Right ventricle myocardium superior (tissue), 1 donor: ENCODE data around the gene OR2G2. TPM values are rescaled to one million over a fixed set of nuclear protein-coding genes. Genes with fewer than 3 reads are reported as not detected.

Source experiments
- ATAC-seq: fragments of 200-7000 bp; cut with Tn5 transposase; one replicate; pipeline ENCODE4 v1.9.1; 2020; ENCODE audit warnings: mild to moderate bottlenecking; ENCODE audit not compliant: poor library complexity
- DNase-seq: peaks from one replicate; pipeline ENCODE4 v3.0.0-alpha.2; 2020
- intact Hi-C: fragments of 100-400 bp; cut with DNase I; formaldehyde crosslinking; loops from one replicate; pipeline ENCODE4 v1.11.2; 2022
- long read RNA-seq: library from polyadenylated mRNA; unstranded; transcript quantifications from one replicate; pipeline ENCODE4 v2.0.0, GENCODE V29; 2021
- total RNA-seq: library from RNA; stranded (reverse); fragmentation: NEBNext Ultra II Directional; extraction: Animal tissue kit (Norgen Biotek cat#: 25700); gene quantifications from one replicate; pipeline ENCODE4 v1.2.1, GENCODE V29; 2021
- donor health status: DM: no; HTN: yes; CAD: no; lungs with severe emphysema.

The OR2G2 gene
- not detected for total RNA-seq
- long read RNA-seq, result 0 reads

GRCh38 chr1:247588060-247588459 lies at the start of gene OR2G2:
OR2G2 (plus strand) TSS chr1:247588360; CDS start chr1:247588360, 0 bp downstream.
- ATAC-seq (no peak), DNase-seq (no peak)
- intact Hi-C loops, result no loop called here

- no peak for DNase-seq
- intact Hi-C loops, result no loop called here
- ATAC-seq, result no peak
Measured at GRCh38 chr1:247538561-247538960, 49.6 kb upstream of the OR2G2 start.

GRCh38 chr1:247539215-247539614 lies 48.9 kb upstream of the OR2G2 start:
- DNase-seq (no peak), ATAC-seq (no peak)
- intact Hi-C loops, result no loop called here

- intact Hi-C loops, result no loop called here
- ATAC-seq (no peak), DNase-seq (no peak)
Measured at GRCh38 chr1:247540581-247540980, 47.6 kb upstream of the OR2G2 start.

GRCh38 chr1:247542811-247543210 lies 45.3 kb upstream of the OR2G2 start:
- intact Hi-C loops, result no loop called here
- DNase-seq, result no peak
- ATAC-seq, result no peak

GRCh38 chr1:247548092-247548491 lies 40.1 kb upstream of the OR2G2 start:
- DNase-seq (no peak), ATAC-seq (no peak)
- intact Hi-C loops, result no loop called here

GRCh38 chr1:247548769-247549182 lies 39.4 kb upstream of the OR2G2 start, which contains the start of gene GCSAML:
GCSAML (plus strand) TSS chr1:247549134; CDS start chr1:247549192, 58 bp downstream.
- intact Hi-C loops, result no loop called here
- DNase-seq (no peak), ATAC-seq (no peak)

GRCh38 chr1:247551721-247552120 lies 36.4 kb upstream of the OR2G2 start:
- DNase-seq (no peak), ATAC-seq (no peak)
- intact Hi-C loops, result no loop called here

GRCh38 chr1:247552231-247552630 lies 35.9 kb upstream of the OR2G2 start:
- intact Hi-C loops, result no loop called here
- DNase-seq (no peak), ATAC-seq (no peak)

GRCh38 chr1:247557926-247558674 lies 30.1 kb upstream of the OR2G2 start:
- ATAC-seq, result no peak
- intact Hi-C loops, result no loop called here
- DNase-seq, result no peak

- intact Hi-C loops, result no loop called here
- no peak for ATAC-seq
- DNase-seq, result no peak
Measured at GRCh38 chr1:247561711-247562110, 26.4 kb upstream of the OR2G2 start.

- ATAC-seq (no peak), DNase-seq (no peak)
- intact Hi-C loops, result no loop called here
Measured at GRCh38 chr1:247562198-247562597, 26.0 kb upstream of the OR2G2 start.

- intact Hi-C loops, result no loop called here
- no peak for ATAC-seq
- no peak for DNase-seq
Measured at GRCh38 chr1:247574236-247574635, 13.9 kb upstream of the OR2G2 start.

- intact Hi-C loops, result no loop called here
- ATAC-seq, result no peak
Measured at GRCh38 chr1:247574664-247575063, 13.5 kb upstream of the OR2G2 start.

GRCh38 chr1:247576514-247576913 lies 11.6 kb upstream of the OR2G2 start:
- DNase-seq, result no peak
- no peak for ATAC-seq
- intact Hi-C loops, result no loop called here

More at GRCh38 chr1:247574664-247575063, 13.5 kb upstream of the OR2G2 start:
- DNase-seq, result no peak

GRCh38 chr1:247578946-247579460 lies 9.2 kb upstream of the OR2G2 start:
- DNase-seq (no peak), ATAC-seq (no peak)
- intact Hi-C loops, result no loop called here

GRCh38 chr1:247605286-247605685 lies 17.1 kb downstream of the OR2G2 start, which contains the start of gene OR2G3:
OR2G3 (plus strand) TSS chr1:247605586; CDS start chr1:247605586, 0 bp downstream.
- no peak for DNase-seq
- no peak for ATAC-seq

GRCh38 chr1:247613405-247613804 lies 25.2 kb downstream of the OR2G2 start:
- DNase-seq (no peak), ATAC-seq (no peak)
- intact Hi-C loops, result no loop called here

More at GRCh38 chr1:247605286-247605685, 17.1 kb downstream of the OR2G2 start, which contains the start of gene OR2G3:
- intact Hi-C loops, result no loop called here

- intact Hi-C loops, result no loop called here
- DNase-seq, result no peak
- ATAC-seq, result no peak
Measured at GRCh38 chr1:247614625-247615024, 26.5 kb downstream of the OR2G2 start.

- DNase-seq, result no peak
Measured at GRCh38 chr1:247627951-247628350, 39.8 kb downstream of the OR2G2 start.

More at GRCh38 chr1:247627951-247628350, 39.8 kb downstream of the OR2G2 start:
- intact Hi-C loops, result no loop called here
- ATAC-seq, result no peak
